ENCODE results near the gene JAK1. TPM values are rescaled to one million over a fixed set of nuclear protein-coding genes. Genes with fewer than 3 reads are reported as not detected.

Gene JAK1
- total and polyA plus RNA-seq, 12 donors = 23.4 to 155 (median 91.1) TPM

DNA sequence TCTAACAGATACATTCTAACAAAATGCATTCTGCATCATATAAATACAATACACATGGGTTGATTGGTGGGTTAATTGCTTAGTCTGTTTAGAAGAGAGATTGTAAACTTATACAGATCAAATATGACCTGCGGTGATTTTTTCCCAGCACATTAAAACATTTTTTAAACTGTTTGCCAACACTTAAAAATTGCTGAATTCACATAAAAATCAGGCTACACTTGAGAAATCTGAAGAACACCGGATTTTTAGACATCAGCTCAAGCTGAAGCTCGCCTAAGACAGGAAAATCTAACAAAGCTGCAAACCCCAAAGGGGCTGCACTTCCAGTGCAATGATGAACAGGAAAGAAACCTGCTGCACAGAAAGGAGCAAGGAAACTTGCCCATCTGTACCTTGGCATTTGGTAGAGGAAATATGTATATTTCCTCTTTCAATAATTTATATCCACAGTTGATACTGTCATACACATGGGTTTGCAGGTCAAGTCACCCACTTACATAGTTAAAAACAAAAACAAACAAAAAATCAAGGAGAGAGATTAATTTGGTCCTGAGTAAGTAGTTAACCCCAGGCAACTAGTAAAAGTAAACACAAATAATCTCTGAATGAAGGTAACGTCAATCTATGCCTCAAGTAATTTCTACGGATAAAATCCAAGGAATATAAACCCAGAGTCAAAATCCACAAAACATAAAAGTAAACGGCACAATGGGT lies 30.4 kb upstream of the JAK1 start:
- Histone ChIP-seq H3K27ac (no peak overlapping the region), H3K36me3 (replicated peaks in 1 of 2) (no peaks in the 10 kb centered on the region), H3K27me3 (no peaks in the 10 kb centered on the region), H3K4me3 (no peak overlapping the region), H3K4me1 (replicated peaks in 1 of 2) (peaks cover 0 to 2% of the 10 kb centered on the region in 2 donors), H3K9me3 (replicated peaks in 1 of 3) (no peaks in the 10 kb centered on the region)
- DNase-seq = no peak
- TF ChIP-seq, protein P1, sequence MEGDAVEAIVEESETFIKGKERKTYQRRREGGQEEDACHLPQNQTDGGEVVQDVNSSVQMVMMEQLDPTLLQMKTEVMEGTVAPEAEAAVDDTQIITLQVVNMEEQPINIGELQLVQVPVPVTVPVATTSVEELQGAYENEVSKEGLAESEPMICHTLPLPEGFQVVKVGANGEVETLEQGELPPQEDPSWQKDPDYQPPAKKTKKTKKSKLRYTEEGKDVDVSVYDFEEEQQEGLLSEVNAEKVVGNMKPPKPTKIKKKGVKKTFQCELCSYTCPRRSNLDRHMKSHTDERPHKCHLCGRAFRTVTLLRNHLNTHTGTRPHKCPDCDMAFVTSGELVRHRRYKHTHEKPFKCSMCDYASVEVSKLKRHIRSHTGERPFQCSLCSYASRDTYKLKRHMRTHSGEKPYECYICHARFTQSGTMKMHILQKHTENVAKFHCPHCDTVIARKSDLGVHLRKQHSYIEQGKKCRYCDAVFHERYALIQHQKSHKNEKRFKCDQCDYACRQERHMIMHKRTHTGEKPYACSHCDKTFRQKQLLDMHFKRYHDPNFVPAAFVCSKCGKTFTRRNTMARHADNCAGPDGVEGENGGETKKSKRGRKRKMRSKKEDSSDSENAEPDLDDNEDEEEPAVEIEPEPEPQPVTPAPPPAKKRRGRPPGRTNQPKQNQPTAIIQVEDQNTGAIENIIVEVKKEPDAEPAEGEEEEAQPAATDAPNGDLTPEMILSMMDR (IDR thresholded peaks at IDR 0.05) = no peak
- no peak for TF ChIP-seq POLR2A (IDR thresholded peaks at IDR 0.05)
- WGBS, 4 donors = 87 to 92% (median 90%) methylated on average over 6 of the region's 6 CpGs
- intact Hi-C loops (cut with DNase I) = no loop called here

DNA sequence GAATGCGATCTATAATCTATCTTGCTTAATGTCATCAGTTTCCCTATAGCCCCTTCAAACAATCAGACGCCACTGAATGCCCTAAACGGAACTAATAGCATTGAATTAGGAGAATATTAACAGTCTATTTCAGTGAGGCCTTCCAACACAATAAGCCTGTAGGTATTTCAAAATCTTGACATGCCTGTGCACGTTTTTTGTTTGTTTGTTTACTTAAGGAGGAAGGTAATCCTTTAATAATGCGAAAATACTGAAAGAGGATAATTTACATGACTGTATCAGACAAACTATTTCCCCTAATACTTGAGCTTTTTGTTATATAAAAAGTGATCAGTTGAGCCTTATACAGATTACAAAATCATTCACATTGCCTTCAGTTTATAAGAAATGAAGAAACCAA lies 29.0 kb upstream of the JAK1 start:
- Histone ChIP-seq H3K9me3 (replicated peaks in 1 of 3) (no peaks in the 10 kb centered on the region), H3K4me1 (replicated peaks in 1 of 2) (no peaks in the 10 kb centered on the region), H3K36me3 (replicated peaks in 1 of 2) (no peaks in the 10 kb centered on the region), H3K27ac (no peak overlapping the region), H3K27me3 (no peaks in the 10 kb centered on the region), H3K4me3 (no peak overlapping the region)
- DNase-seq = no peak
- 91 to 95% (median 92%) methylated on average over 5 of the region's 5 CpGs for WGBS, 4 donors
- TF ChIP-seq, protein P1 (IDR thresholded peaks at IDR 0.05) = no peak
- no peak for TF ChIP-seq POLR2A (IDR thresholded peaks at IDR 0.05)
- intact Hi-C loops (cut with DNase I) = no loop called here

GRCh38 chr1:64986903-64987871 lies 20.8 kb upstream of the JAK1 start:
- Histone ChIP-seq H3K27me3 (no peaks in the 10 kb centered on the region), H3K9me3 (replicated peaks in 1 of 3) (no peaks in the 10 kb centered on the region), H3K27ac (no peak overlapping the region), H3K4me1 (replicated peaks in 1 of 2) (peaks cover 0 to 9% of the 10 kb centered on the region in 2 donors), H3K4me3 (no peak overlapping the region), H3K36me3 (replicated peaks in 1 of 2) (no peaks in the 10 kb centered on the region)
- intact Hi-C loops (cut with DNase I) = no loop called here
- WGBS, 4 donors = 74 to 85% (median 81%) methylated on average over 3 of the region's 3 CpGs
- no peak for TF ChIP-seq POLR2A (IDR thresholded peaks at IDR 0.05)
- TF ChIP-seq, protein P1 (IDR thresholded peaks at IDR 0.05) = no peak
- DNase-seq = no peak

DNA sequence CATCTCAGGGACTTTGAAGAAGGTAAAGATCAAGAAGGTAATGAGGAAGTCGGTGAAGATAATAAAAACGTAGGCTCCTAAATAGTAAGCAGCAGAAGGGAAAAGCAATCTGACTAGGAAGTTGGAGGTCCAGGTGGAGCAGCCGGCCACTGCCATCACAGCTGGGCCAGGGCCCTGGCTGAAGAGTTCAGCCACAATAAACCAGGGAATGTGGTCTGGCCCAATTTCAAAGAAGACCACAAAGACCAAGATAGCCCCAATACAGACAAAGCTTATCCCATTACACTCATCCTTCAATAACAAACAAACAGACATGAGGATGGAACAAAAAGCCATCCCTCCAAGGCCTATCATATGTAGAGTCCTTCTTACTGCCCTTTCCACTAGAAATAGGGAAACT lies 18.4 kb upstream of the JAK1 start:
- no peak overlapping the region for H3K27ac ChIP-seq
- no peak overlapping the region for H3K4me3 ChIP-seq
- 91 to 96% (median 93%) methylated on average over 3 of the region's 3 CpGs for WGBS, 4 donors
- no peak for DNase-seq
- peaks cover 0 to 9% of the 10 kb centered on the region in 2 donors for H3K4me1 ChIP-seq (replicated peaks in 1 of 2)
- TF ChIP-seq, protein P1 (IDR thresholded peaks at IDR 0.05) = no peak
- TF ChIP-seq POLR2A (IDR thresholded peaks at IDR 0.05) = no peak
- H3K36me3 ChIP-seq (replicated peaks in 1 of 2) = no peaks in the 10 kb centered on the region
- intact Hi-C loops (cut with DNase I) = no loop called here
- no peaks in the 10 kb centered on the region for H3K27me3 ChIP-seq
- no peaks in the 10 kb centered on the region for H3K9me3 ChIP-seq (replicated peaks in 1 of 3)
